Activated CD4-positive, alpha-beta T cell treated with anti-CD3 and anti-CD28 coated beads for 4 hours (primary cell): ENCODE data around the gene CEP85L.
A peak's percentile ranks its signal among the peaks of the same experiment; 100 is the strongest.

Experiments used
- DNase-seq, 2 donors: peaks; one replicate each; pipeline ENCODE4 v3.0.0-alpha.2; 2020

The CEP85L gene

GRCh38 chr6:118535176-118535844 lies 116.1 kb downstream of the CEP85L start:
- DNase-seq = no peak

- DNase-seq = no peak
Measured at GRCh38 chr6:118530942-118531341, 120.4 kb downstream of the CEP85L start.

- DNase-seq = no peak
Measured at GRCh38 chr6:118529756-118530155, 121.6 kb downstream of the CEP85L start.

- DNase-seq = no peak
Measured at GRCh38 chr6:118528129-118528528, 123.3 kb downstream of the CEP85L start.

- no peak for DNase-seq
Measured at GRCh38 chr6:118525913-118526780, 125.2 kb downstream of the CEP85L start.

GRCh38 chr6:118524686-118525085 lies 126.7 kb downstream of the CEP85L start:
- DNase-seq = peak in 1 of 2 donors; percentile 11

GRCh38 chr6:118523216-118523615 lies 128.2 kb downstream of the CEP85L start:
- no peak for DNase-seq

- no peak for DNase-seq
Measured at GRCh38 chr6:118522422-118522821, 129.0 kb downstream of the CEP85L start.

GRCh38 chr6:118514689-118515088 lies 136.7 kb downstream of the CEP85L start:
- DNase-seq = no peak

GRCh38 chr6:118511930-118512715 lies 139.3 kb downstream of the CEP85L start:
- DNase-seq = no peak

GRCh38 chr6:118509009-118509617 lies 142.3 kb downstream of the CEP85L start:
- DNase-seq = peak in 1 of 2 donors; percentile 11

- DNase-seq = no peak
Measured at GRCh38 chr6:118507636-118508035, 143.8 kb downstream of the CEP85L start.

GRCh38 chr6:118506071-118506638 lies 145.2 kb downstream of the CEP85L start:
- no peak for DNase-seq

- no peak for DNase-seq
Measured at GRCh38 chr6:118505656-118506055, 145.7 kb downstream of the CEP85L start.

GRCh38 chr6:118504611-118505010 lies 146.8 kb downstream of the CEP85L start:
- no peak for DNase-seq

- DNase-seq = no peak
Measured at GRCh38 chr6:118502169-118502568, 149.2 kb downstream of the CEP85L start.

- DNase-seq = no peak
Measured at GRCh38 chr6:118501765-118502164, 149.6 kb downstream of the CEP85L start.

- DNase-seq = no peak
Measured at GRCh38 chr6:118501099-118501498, 150.3 kb downstream of the CEP85L start.

GRCh38 chr6:118500130-118501015 lies 151.0 kb downstream of the CEP85L start:
- DNase-seq = no peak

GRCh38 chr6:118495485-118496280 lies 155.7 kb downstream of the CEP85L start:
- no peak for DNase-seq

GRCh38 chr6:118494091-118494490 lies 157.3 kb downstream of the CEP85L start:
- DNase-seq = no peak
